Esophagus muscularis mucosa (tissue), 4 donors: ENCODE results near the gene WNK4.

ENCODE experiments used
- EP300 ChIP-seq: sonication (generic); formaldehyde crosslinking; IDR thresholded peaks from one replicate; pipeline ENCODE4 v1.6.1; 2017; ENCODE audit warnings: antibody characterized with exemption
- POLR2A ChIP-seq: fragments of 450-650 bp; IDR thresholded peaks from one replicate; pipeline ENCODE4 v1.6.1; 2017; ENCODE audit warnings: antibody characterized with exemption, moderate library complexity, mild to moderate bottlenecking, low read depth
- POLR2AphosphoS5 ChIP-seq, 2 donors: sonication (generic); formaldehyde crosslinking; IDR thresholded peaks; one replicate each; pipeline ENCODE4 v1.6.1; 2017; ENCODE audit warnings: antibody characterized with exemption in 2 of 2
- TF ChIP-seq, protein P1 (sequence below), 3 experiments: fragments of 200-600 bp in 2 of 3; fragments of 450-650 bp in 1 of 3; sonication (generic) in 2 of 3; IDR thresholded peaks; one replicate each; pipeline ENCODE4 v1.5.1; 2017 to 2019; ENCODE audit warnings: antibody characterized with exemption in 3 of 3, mild to moderate bottlenecking in 2 of 3, moderate library complexity in 1 of 3

DNA sequence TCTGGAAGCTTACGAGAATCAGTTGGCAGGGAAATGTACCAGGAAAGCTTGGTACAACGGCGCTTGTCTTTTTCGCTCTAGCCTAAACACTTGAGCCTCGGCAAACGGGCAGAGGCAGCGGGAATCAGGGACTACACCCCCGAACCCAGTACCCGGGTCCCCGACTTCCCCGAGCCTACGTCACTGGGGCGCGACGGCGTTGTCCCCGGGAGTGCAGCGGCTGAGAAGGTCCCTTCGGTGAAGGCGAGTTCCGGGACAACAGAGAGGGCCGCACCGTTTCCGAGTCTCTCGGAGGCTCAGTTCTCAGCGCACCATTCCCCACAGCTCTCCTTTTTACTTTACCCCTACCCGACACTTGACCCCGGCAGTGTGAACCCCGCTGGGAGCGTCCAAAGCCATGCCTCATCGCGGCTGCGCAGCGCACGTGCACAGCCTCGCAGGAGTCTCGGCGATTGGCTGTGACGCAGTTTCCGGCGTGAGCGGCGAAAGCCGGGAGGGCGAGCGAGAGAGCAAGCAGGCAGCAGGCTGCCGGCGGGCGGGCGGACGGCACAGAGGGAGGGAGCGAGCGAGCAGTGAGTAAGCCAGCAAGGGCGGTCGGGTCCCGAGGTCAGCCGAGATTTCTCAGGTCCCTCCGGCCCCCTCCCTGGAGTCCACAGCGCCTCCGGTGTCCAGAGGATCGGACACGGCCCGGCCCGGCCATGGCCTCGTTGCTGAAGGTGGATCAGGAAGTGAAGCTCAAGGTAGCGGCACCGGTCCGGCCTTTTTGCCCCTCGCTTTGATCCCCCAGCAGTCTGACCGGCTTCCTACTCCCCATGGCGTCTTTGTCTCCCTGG is 52.7 kb downstream of the WNK4 start, which contains the start of gene PSME3:
- TF ChIP-seq, protein P1, sequence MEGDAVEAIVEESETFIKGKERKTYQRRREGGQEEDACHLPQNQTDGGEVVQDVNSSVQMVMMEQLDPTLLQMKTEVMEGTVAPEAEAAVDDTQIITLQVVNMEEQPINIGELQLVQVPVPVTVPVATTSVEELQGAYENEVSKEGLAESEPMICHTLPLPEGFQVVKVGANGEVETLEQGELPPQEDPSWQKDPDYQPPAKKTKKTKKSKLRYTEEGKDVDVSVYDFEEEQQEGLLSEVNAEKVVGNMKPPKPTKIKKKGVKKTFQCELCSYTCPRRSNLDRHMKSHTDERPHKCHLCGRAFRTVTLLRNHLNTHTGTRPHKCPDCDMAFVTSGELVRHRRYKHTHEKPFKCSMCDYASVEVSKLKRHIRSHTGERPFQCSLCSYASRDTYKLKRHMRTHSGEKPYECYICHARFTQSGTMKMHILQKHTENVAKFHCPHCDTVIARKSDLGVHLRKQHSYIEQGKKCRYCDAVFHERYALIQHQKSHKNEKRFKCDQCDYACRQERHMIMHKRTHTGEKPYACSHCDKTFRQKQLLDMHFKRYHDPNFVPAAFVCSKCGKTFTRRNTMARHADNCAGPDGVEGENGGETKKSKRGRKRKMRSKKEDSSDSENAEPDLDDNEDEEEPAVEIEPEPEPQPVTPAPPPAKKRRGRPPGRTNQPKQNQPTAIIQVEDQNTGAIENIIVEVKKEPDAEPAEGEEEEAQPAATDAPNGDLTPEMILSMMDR (IDR thresholded peaks at IDR 0.05), result no peak
- TF ChIP-seq POLR2A (peak; percentile 94), POLR2AphosphoS5 (IDR thresholded peaks at IDR 0.05) (peak; percentile 97 to 99), EP300 (no peak)
